HUES6 (cell line): ENCODE results near the gene SAMD5.
"Not testable (repeated sequence)": the region's sequence is repeated elsewhere in the genome, so short reads cannot be mapped to it uniquely, and the experiment has no call there.

ENCODE experiments used
- H3K27ac ChIP-seq: 2 replicates; pipeline ENCODE4 v1.7.0; 2013; ENCODE audit warnings: low read depth, mild to moderate bottlenecking, low read length, inconsistent platforms
- H3K27me3 ChIP-seq: 2 replicates; pipeline ENCODE4 v1.6.1; 2013; ENCODE audit warnings: low read length; ENCODE audit not compliant: control insufficient read depth, insufficient read depth
- H3K36me3 ChIP-seq: 2 replicates; pipeline ENCODE4 v1.6.1; 2013; ENCODE audit warnings: low read length; ENCODE audit not compliant: control insufficient read depth, insufficient read depth
- H3K4me1 ChIP-seq: 2 replicates; pipeline ENCODE4 v1.6.1; 2013; ENCODE audit warnings: low read length; ENCODE audit not compliant: control insufficient read depth, insufficient read depth
- H3K4me3 ChIP-seq: 2 replicates; pipeline ENCODE4 v1.5.1; 2013; ENCODE audit warnings: low read depth, low read length
- H3K9ac ChIP-seq: one replicate; pipeline ENCODE4 v1.6.1; 2013; ENCODE audit warnings: mild to moderate bottlenecking, low read length
- H3K9me3 ChIP-seq: 2 replicates; pipeline ENCODE4 v1.6.1; 2013; ENCODE audit warnings: low read depth, low read length; ENCODE audit not compliant: control insufficient read depth, insufficient read depth

The SAMD5 gene

GRCh38 chr6:147528511-147529145, 20.1 kb downstream of the SAMD5 start:
- Histone ChIP-seq H3K27ac (no peak overlapping the region), H3K4me3 (no peak overlapping the region), H3K9me3 (no peaks in the 10 kb centered on the region), H3K36me3 (no peaks in the 10 kb centered on the region), H3K4me1 (no peaks in the 10 kb centered on the region; the same call in 1 of the 2 replicates), H3K9ac (no peak overlapping the region), H3K27me3 (no peaks in the 10 kb centered on the region)

DNA sequence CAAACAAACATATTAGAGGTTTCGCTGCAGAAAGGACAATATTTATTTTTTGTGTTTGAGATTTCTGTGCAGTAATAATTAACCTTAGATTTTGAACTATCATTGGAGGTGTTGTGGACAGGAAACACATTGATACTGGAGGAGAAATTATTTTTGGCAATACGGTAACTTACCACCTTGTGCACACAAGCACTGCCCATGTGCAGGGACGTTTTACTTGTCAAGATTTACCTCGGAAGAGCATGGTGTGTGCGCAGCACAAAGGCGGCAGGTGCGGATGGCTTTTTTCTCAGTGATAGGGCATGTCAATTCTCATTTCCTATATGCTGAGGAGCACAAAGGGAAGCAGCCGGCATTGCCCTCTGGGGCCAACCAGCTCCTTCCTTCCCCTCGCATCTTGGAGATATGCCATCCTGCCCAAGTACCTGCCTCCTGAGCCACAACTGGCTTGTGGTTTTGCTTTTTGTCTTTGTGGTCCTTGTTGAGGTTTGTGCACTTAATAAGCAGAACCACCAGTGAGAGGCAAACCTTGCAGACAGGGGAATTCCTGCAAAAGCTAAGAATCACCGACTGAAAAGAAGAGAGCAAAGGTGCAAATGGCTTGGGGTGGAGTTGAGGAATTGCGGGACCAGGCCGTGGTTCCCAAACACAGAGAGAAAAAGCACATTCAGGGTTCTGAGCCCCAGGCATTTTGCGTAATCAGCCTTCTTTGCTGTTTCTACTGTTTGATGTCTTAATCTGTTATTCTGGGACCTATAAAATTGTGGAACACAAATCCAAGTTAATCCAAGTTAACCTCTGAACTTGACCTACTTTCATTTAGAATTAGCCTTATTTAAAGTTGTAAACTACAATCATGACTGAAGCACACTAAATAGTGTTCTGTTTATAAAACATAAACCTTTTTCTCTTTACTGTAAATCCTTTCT, 21.9 kb downstream of the SAMD5 start:
- Histone ChIP-seq H3K27ac (no peak overlapping the region), H3K36me3 (no peaks in the 10 kb centered on the region), H3K27me3 (no peaks in the 10 kb centered on the region), H3K4me3 (no peak overlapping the region), H3K4me1 (peaks cover 4% of the 10 kb centered on the region; the same call in 1 of the 2 replicates), H3K9ac (no peak overlapping the region), H3K9me3 (no peaks in the 10 kb centered on the region)

GRCh38 chr6:147531321-147531720, 22.8 kb downstream of the SAMD5 start:
- H3K4me1 ChIP-seq, result peaks cover 4% of the 10 kb centered on the region; the same call in 1 of the 2 replicates
- H3K9me3 ChIP-seq, result no peaks in the 10 kb centered on the region
- no peak overlapping the region for H3K9ac ChIP-seq
- H3K4me3 ChIP-seq, result no peak overlapping the region
- no peaks in the 10 kb centered on the region for H3K27me3 ChIP-seq
- no peak overlapping the region for H3K27ac ChIP-seq
- no peaks in the 10 kb centered on the region for H3K36me3 ChIP-seq

DNA sequence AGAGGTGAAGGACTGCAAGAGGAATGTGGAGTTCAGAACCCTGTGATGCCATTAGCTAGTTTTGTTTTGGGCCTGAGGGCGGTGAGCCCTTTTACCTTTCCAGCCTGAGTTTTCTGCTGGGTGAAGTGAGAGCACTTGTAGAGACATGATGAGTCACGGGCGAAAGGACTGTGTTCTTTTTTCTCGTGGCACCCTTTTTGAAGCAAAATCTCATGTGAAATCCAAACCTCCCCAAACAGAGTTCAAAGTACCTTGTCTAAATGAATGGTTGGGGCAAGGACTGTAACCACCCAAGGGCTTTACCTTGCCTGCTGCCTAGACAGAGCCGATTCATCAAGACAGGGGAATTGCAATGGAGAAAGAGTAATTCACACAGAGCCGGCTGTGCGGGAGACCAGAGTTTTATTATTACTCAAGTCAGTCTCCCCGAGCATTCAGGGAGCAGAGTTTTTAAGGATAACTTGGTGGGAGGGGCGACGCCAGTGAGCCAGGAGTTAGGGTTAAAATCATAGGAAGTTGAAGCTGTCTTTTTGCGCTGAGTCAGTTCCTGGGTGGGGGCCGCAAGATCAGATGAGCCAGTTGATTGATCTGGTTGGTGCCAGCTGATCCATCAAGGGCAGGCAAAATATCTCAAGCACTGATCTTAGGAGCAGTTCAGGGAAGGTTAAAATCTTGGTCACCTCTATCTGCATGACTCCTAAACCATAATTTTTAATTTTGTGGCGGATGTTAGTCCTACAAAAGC, 25.8 kb downstream of the SAMD5 start:
- no peaks in the 10 kb centered on the region for H3K36me3 ChIP-seq
- H3K27me3 ChIP-seq, result no peaks in the 10 kb centered on the region
- no peaks in the 10 kb centered on the region; the same call in 1 of the 2 replicates for H3K9me3 ChIP-seq
- H3K9ac ChIP-seq, result no peak overlapping the region
- H3K4me1 ChIP-seq, result peaks cover 4% of the 10 kb centered on the region; the same call in 1 of the 2 replicates
- H3K4me3 ChIP-seq, result no peak overlapping the region
- no peak overlapping the region for H3K27ac ChIP-seq

DNA sequence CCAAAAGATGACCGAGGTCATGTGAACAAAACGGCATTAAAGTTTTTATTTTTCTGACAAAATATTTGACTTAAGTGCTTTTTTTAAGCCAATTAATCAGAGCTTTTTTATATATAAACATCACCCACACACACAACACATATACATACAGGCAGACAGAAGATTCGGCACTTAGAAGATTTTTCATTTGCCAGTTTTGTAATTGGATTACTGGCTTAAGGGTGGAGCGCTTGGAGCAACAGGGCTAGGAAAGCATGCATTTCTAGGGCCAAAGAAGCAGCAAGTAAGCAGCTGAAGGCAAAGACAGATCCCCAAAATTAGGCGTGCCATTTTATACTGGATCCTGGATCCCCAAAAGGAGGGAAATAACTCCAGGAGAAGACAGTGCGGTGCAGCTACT, 30.3 kb downstream of the SAMD5 start:
- no peak overlapping the region for H3K27ac ChIP-seq
- peaks cover 3% of the 10 kb centered on the region for H3K9me3 ChIP-seq
- H3K4me1 ChIP-seq, result peaks cover 4% of the 10 kb centered on the region; the same call in 1 of the 2 replicates
- no peaks in the 10 kb centered on the region for H3K36me3 ChIP-seq
- H3K4me3 ChIP-seq, result no peak overlapping the region
- H3K27me3 ChIP-seq, result no peaks in the 10 kb centered on the region
- no peak overlapping the region for H3K9ac ChIP-seq

GRCh38 chr6:147540075-147540474, 31.6 kb downstream of the SAMD5 start:
- Histone ChIP-seq H3K9ac (no peak overlapping the region), H3K4me3 (no peak overlapping the region), H3K9me3 (peaks cover 3% of the 10 kb centered on the region), H3K27me3 (no peaks in the 10 kb centered on the region), H3K36me3 (no peaks in the 10 kb centered on the region), H3K4me1 (peaks cover under 1% of the 10 kb centered on the region; the same call in 1 of the 2 replicates), H3K27ac (no peak overlapping the region)

- H3K4me1 ChIP-seq, H3K9me3 ChIP-seq, H3K36me3 ChIP-seq, H3K27me3 ChIP-seq, H3K27ac ChIP-seq, H3K9ac ChIP-seq, H3K4me3 ChIP-seq: not testable (repeated sequence)
These were observed 33.9 kb downstream of the SAMD5 start for GRCh38 chr6:147542436-147542835.

DNA sequence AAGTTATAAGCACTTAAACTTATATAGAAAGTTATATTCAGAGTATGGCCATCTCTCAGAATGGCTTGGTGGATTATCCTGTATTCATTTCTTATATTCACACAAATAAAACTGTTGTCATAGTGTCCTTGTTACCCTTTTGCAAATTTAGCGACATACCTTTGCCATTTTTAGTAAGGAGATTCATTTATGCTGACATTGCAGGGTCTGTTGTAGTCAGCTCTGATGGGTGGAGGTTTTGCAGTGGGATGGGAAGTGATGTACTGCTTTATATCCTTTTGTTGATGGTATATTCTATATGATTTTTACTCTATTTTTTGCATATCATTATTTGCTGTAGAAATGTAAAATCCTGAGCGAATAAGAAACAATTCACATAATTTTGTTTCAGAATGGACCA, 35.9 kb downstream of the SAMD5 start:
- no peak overlapping the region for H3K9ac ChIP-seq
- H3K9me3 ChIP-seq, result peaks cover 3% of the 10 kb centered on the region; the same call in 1 of the 2 replicates
- H3K36me3 ChIP-seq, result no peaks in the 10 kb centered on the region
- no peak overlapping the region for H3K4me3 ChIP-seq
- H3K27ac ChIP-seq, result no peak overlapping the region
- H3K27me3 ChIP-seq, result no peaks in the 10 kb centered on the region
- peaks cover 6% of the 10 kb centered on the region for H3K4me1 ChIP-seq

GRCh38 chr6:147546501-147547368, 38.2 kb downstream of the SAMD5 start:
- Histone ChIP-seq H3K27ac (no peak overlapping the region), H3K4me1 (peaks cover 6% of the 10 kb centered on the region), H3K9ac (no peak overlapping the region), H3K27me3 (no peaks in the 10 kb centered on the region), H3K36me3 (no peaks in the 10 kb centered on the region), H3K4me3 (no peak overlapping the region), H3K9me3 (peaks cover 3% of the 10 kb centered on the region; the same call in 1 of the 2 replicates)

- Histone ChIP-seq H3K36me3 (no peaks in the 10 kb centered on the region), H3K9me3 (no peaks in the 10 kb centered on the region), H3K4me3 (no peak overlapping the region), H3K4me1 (peaks cover 6% of the 10 kb centered on the region), H3K27me3 (no peaks in the 10 kb centered on the region), H3K9ac (no peak overlapping the region), H3K27ac (no peak overlapping the region)
These were observed 38.9 kb downstream of the SAMD5 start for GRCh38 chr6:147547369-147547902.
